ENCODE measurements around the gene NLRP9. TPM values are rescaled to one million over a fixed set of nuclear protein-coding genes. Genes with fewer than 3 reads are reported as not detected.

Gene NLRP9

GRCh38 chr19:55659822-55660221, 78.4 kb downstream of the NLRP9 start:
- Histone ChIP-seq H3K27ac (replicated peaks; ENCODE audit: low read length) (no peak overlapping the region), H3K23ac (ENCODE audit: low read depth, low read length, poor library complexity) (no peak overlapping the region), H2BK5ac (ENCODE audit: low read length) (no peak overlapping the region), H2BK12ac (ENCODE audit: low read length) (no peak overlapping the region), H2BK15ac (ENCODE audit: low read length) (no peak overlapping the region), H3K14ac (ENCODE audit: low read length) (no peak overlapping the region), H3K79me1 (ENCODE audit: low read depth, low read length) (peaks cover 33% of the 10 kb centered on the region), H3K9ac (ENCODE audit: low read depth, low read length, poor library complexity) (no peak overlapping the region), H3K4ac (ENCODE audit: low read length) (no peak overlapping the region), H2AFZ (ENCODE audit: low read length) (no peak overlapping the region), H3K4me1 (ENCODE audit: control insufficient read depth in 2 of 2, insufficient read depth in 1 of 2, low read depth in 1 of 2, low read length in 2 of 2) (peaks cover 11 to 12% of the 10 kb centered on the region in 2 donors), H3K9me3 (replicated peaks in 1 of 2; ENCODE audit: control insufficient read depth in 2 of 2, insufficient read depth in 1 of 2, low read depth in 1 of 2, low read length in 2 of 2) (no peaks in the 10 kb centered on the region), H3K27me3 (ENCODE audit: control insufficient read depth in 3 of 3, insufficient read depth in 3 of 3, low read depth in 1 of 3, low read length in 3 of 3) (no peaks in the 10 kb centered on the region), H3K4me2 (ENCODE audit: insufficient read depth, low read length, poor library complexity, severe bottlenecking) (no peak overlapping the region), H2AK5ac (ENCODE audit: low read depth, low read length) (no peak overlapping the region), H4K8ac (ENCODE audit: low read depth, low read length) (no peak overlapping the region), H3K36me3 (replicated peaks in 1 of 2; ENCODE audit: control insufficient read depth in 2 of 2, insufficient read depth in 2 of 2, low read length in 2 of 2) (peaks cover 45 to 91% of the 10 kb centered on the region in 2 donors), H3K4me3 (ENCODE audit: low read length in 2 of 2) (no peak overlapping the region), H2BK120ac (ENCODE audit: low read depth, low read length) (no peak overlapping the region), H4K91ac (ENCODE audit: low read depth, low read length, poor library complexity) (no peak overlapping the region), H3K18ac (ENCODE audit: low read length) (no peak overlapping the region)
- DNase-seq (ENCODE audit: low spot score), result no peak
- no CpG with 5 or more reads among the region's 9 CpGs for WGBS, 2 donors (ENCODE audit: extremely low coverage in 2 of 2, insufficient read length in 2 of 2, insufficient replicate concordance in 1 of 2)

GRCh38 chr19:55658846-55659459, 79.2 kb downstream of the NLRP9 start:
- no peak overlapping the region for H3K14ac ChIP-seq (ENCODE audit: low read length)
- peaks cover 40 to 82% of the 10 kb centered on the region in 2 donors for H3K36me3 ChIP-seq (replicated peaks in 1 of 2; ENCODE audit: control insufficient read depth in 2 of 2, insufficient read depth in 2 of 2, low read length in 2 of 2)
- no peak overlapping the region for H2BK15ac ChIP-seq (ENCODE audit: low read length)
- H3K23ac ChIP-seq (ENCODE audit: low read depth, low read length, poor library complexity), result no peak overlapping the region
- no peak overlapping the region for H2BK12ac ChIP-seq (ENCODE audit: low read length)
- peak overlapping the region; percentile 72 for H3K9ac ChIP-seq (ENCODE audit: low read depth, low read length, poor library complexity)
- peak overlapping the region; percentile 26 for H3K27ac ChIP-seq (replicated peaks; ENCODE audit: low read length)
- H4K8ac ChIP-seq (ENCODE audit: low read depth, low read length), result no peak overlapping the region
- peaks cover 11 to 12% of the 10 kb centered on the region in 2 donors for H3K4me1 ChIP-seq (ENCODE audit: control insufficient read depth in 2 of 2, insufficient read depth in 1 of 2, low read depth in 1 of 2, low read length in 2 of 2)
- H2AFZ ChIP-seq (ENCODE audit: low read length), result no peak overlapping the region
- H3K27me3 ChIP-seq (ENCODE audit: control insufficient read depth in 3 of 3, insufficient read depth in 3 of 3, low read depth in 1 of 3, low read length in 3 of 3), result no peaks in the 10 kb centered on the region
- no peak for DNase-seq (ENCODE audit: low spot score)
- no peak overlapping the region for H2BK120ac ChIP-seq (ENCODE audit: low read depth, low read length)
- H2BK5ac ChIP-seq (ENCODE audit: low read length), result no peak overlapping the region
- H4K91ac ChIP-seq (ENCODE audit: low read depth, low read length, poor library complexity), result no peak overlapping the region
- no peak overlapping the region for H3K4ac ChIP-seq (ENCODE audit: low read length)
- H3K79me1 ChIP-seq (ENCODE audit: low read depth, low read length), result peaks cover 26% of the 10 kb centered on the region
- H3K18ac ChIP-seq (ENCODE audit: low read length), result no peak overlapping the region
- H2AK5ac ChIP-seq (ENCODE audit: low read depth, low read length), result no peak overlapping the region
- no peaks in the 10 kb centered on the region for H3K9me3 ChIP-seq (replicated peaks in 1 of 2; ENCODE audit: control insufficient read depth in 2 of 2, insufficient read depth in 1 of 2, low read depth in 1 of 2, low read length in 2 of 2)
- no CpG with 5 or more reads among the region's 37 CpGs for WGBS, 2 donors (ENCODE audit: extremely low coverage in 2 of 2, insufficient read length in 2 of 2, insufficient replicate concordance in 1 of 2)
- no peak overlapping the region for H3K4me3 ChIP-seq (ENCODE audit: low read length in 2 of 2)
- H3K4me2 ChIP-seq (ENCODE audit: insufficient read depth, low read length, poor library complexity, severe bottlenecking), result no peak overlapping the region

Small RNA genes lying within 50 kb of the gene (small RNA-seq; reads per million reads assigned to genes)
- not detected for gene AC010525.2 (ENCODE audit: insufficient read depth)
